HG02759 (cell line): ENCODE measurements around the gene SUN3.
A peak's percentile ranks its signal among the peaks of the same experiment; 100 is the strongest.

ENCODE experiments used
- ATAC-seq: cut with Tn5 transposase; IDR thresholded peaks from one replicate; pipeline ENCODE4 v1.9.1; 2021; ENCODE audit warnings: mild to moderate bottlenecking, moderate library complexity; ENCODE audit not compliant: unreplicated experiment

Gene SUN3

GRCh38 chr7:47979832-47980181 is 49.1 kb downstream of the SUN3 start:
- no peak for ATAC-seq

- peak; percentile 99 for ATAC-seq
Observed at GRCh38 chr7:47979145-47979831, 49.6 kb downstream of the SUN3 start, which contains the start of gene HUS1. HUS1 (minus strand) TSS chr7:47979615; CDS start chr7:47979519, 96 bp downstream.

GRCh38 chr7:47978790-47979144 is 50.1 kb downstream of the SUN3 start:
- no peak for ATAC-seq

GRCh38 chr7:47973739-47974138 is 55.2 kb downstream of the SUN3 start:
- ATAC-seq: no peak

GRCh38 chr7:47970761-47971160 is 58.1 kb downstream of the SUN3 start:
- ATAC-seq: no peak

- peak; percentile 88 for ATAC-seq
Observed at GRCh38 chr7:47968847-47969774, 59.8 kb downstream of the SUN3 start.

GRCh38 chr7:47967708-47968107 is 61.2 kb downstream of the SUN3 start:
- no peak for ATAC-seq

- no peak for ATAC-seq
Observed at GRCh38 chr7:47967123-47967522, 61.8 kb downstream of the SUN3 start.

- ATAC-seq: no peak
Observed at GRCh38 chr7:47965456-47965855, 63.5 kb downstream of the SUN3 start.

- ATAC-seq: no peak
Observed at GRCh38 chr7:47962262-47962661, 66.6 kb downstream of the SUN3 start.

GRCh38 chr7:47957156-47957555 is 71.8 kb downstream of the SUN3 start:
- no peak for ATAC-seq

- ATAC-seq: no peak
Observed at GRCh38 chr7:47956220-47956619, 72.7 kb downstream of the SUN3 start.

GRCh38 chr7:47954231-47954911 is 74.5 kb downstream of the SUN3 start:
- peak; percentile 40 for ATAC-seq

- ATAC-seq: peak; percentile 54
Observed at GRCh38 chr7:47953822-47954221, 75.1 kb downstream of the SUN3 start.

GRCh38 chr7:47952224-47952623 is 76.7 kb downstream of the SUN3 start:
- no peak for ATAC-seq

GRCh38 chr7:47951374-47951773 is 77.5 kb downstream of the SUN3 start:
- no peak for ATAC-seq

GRCh38 chr7:47950714-47951113 is 78.2 kb downstream of the SUN3 start:
- ATAC-seq: no peak

GRCh38 chr7:47949703-47950102 is 79.2 kb downstream of the SUN3 start:
- no peak for ATAC-seq

GRCh38 chr7:47948141-47948790 is 80.6 kb downstream of the SUN3 start, which contains the start of gene PKD1L1:
PKD1L1 (minus strand) TSS chr7:47948466; CDS start chr7:47948440, 26 bp downstream.
- ATAC-seq: no peak

- no peak for ATAC-seq
Observed at GRCh38 chr7:47947355-47947749, 81.6 kb downstream of the SUN3 start.
